Activated CD4-positive, alpha-beta T cell treated with anti-CD3 and anti-CD28 coated beads, Interleukin-2, Interleukin-6, amounts not matched to agents 100 ng/mL and 50 ng/mL, durations not matched to agents 16 hours and 8 hours (primary cell): ENCODE data around the gene TMEM252.

ENCODE experiments used
- DNase-seq: peaks from one replicate; pipeline ENCODE4 v3.0.0-alpha.2; 2020

The TMEM252 gene

GRCh38 chr9:68540712-68541535 lies at the start of gene TMEM252:
Gene TMEM252, minus strand, starts transcription at chr9:68540883. Its CDS starts 69 bp downstream, at chr9:68540814.
- no peak for DNase-seq

GRCh38 chr9:68585034-68585761 lies 44.5 kb upstream of the TMEM252 start:
- no peak for DNase-seq

GRCh38 chr9:68584189-68585033 lies 43.7 kb upstream of the TMEM252 start:
- DNase-seq = peak; percentile 92

- no peak for DNase-seq
Measured at GRCh38 chr9:68581696-68582095, 41.0 kb upstream of the TMEM252 start.

GRCh38 chr9:68577774-68578591 lies 37.3 kb upstream of the TMEM252 start:
- DNase-seq = no peak

GRCh38 chr9:68575817-68576216 lies 35.1 kb upstream of the TMEM252 start:
- DNase-seq = no peak

- DNase-seq = no peak
Measured at GRCh38 chr9:68574150-68574549, 33.5 kb upstream of the TMEM252 start.

- no peak for DNase-seq
Measured at GRCh38 chr9:68567565-68567964, 26.9 kb upstream of the TMEM252 start.

GRCh38 chr9:68562461-68562860 lies 21.8 kb upstream of the TMEM252 start:
- DNase-seq = no peak

- DNase-seq = peak; percentile 70
Measured at GRCh38 chr9:68560071-68560844, 19.6 kb upstream of the TMEM252 start.

GRCh38 chr9:68558545-68558944 lies 17.9 kb upstream of the TMEM252 start:
- no peak for DNase-seq

GRCh38 chr9:68555437-68556150 lies 14.9 kb upstream of the TMEM252 start:
- DNase-seq = no peak

- no peak for DNase-seq
Measured at GRCh38 chr9:68552700-68553476, 12.2 kb upstream of the TMEM252 start.

GRCh38 chr9:68551191-68551590 lies 10.5 kb upstream of the TMEM252 start:
- no peak for DNase-seq

- DNase-seq = no peak
Measured at GRCh38 chr9:68548241-68548640, 7.6 kb upstream of the TMEM252 start.

GRCh38 chr9:68547417-68547816 lies 6.7 kb upstream of the TMEM252 start:
- DNase-seq = no peak

- peak; percentile 20 for DNase-seq
Measured at GRCh38 chr9:68546596-68547390, 6.1 kb upstream of the TMEM252 start.

- no peak for DNase-seq
Measured at GRCh38 chr9:68545033-68545705, 4.5 kb upstream of the TMEM252 start.

- no peak for DNase-seq
Measured at GRCh38 chr9:68541568-68541967, 885 bp upstream of the TMEM252 start.
